GM12874 (cell line): ENCODE data around the gene EFCAB11.

Experiments
- TF ChIP-seq, protein P1 (sequence below): IDR thresholded peaks from 2 replicates; pipeline ENCODE4 v1.5.1; 2011; ENCODE audit warnings: low read depth, mild to moderate bottlenecking, control low read depth, low read length, moderate library complexity; ENCODE audit not compliant: insufficient read depth

Gene EFCAB11

GRCh38 chr14:89900802-89901201 is 53.7 kb downstream of the EFCAB11 start:
- TF ChIP-seq, protein P1, sequence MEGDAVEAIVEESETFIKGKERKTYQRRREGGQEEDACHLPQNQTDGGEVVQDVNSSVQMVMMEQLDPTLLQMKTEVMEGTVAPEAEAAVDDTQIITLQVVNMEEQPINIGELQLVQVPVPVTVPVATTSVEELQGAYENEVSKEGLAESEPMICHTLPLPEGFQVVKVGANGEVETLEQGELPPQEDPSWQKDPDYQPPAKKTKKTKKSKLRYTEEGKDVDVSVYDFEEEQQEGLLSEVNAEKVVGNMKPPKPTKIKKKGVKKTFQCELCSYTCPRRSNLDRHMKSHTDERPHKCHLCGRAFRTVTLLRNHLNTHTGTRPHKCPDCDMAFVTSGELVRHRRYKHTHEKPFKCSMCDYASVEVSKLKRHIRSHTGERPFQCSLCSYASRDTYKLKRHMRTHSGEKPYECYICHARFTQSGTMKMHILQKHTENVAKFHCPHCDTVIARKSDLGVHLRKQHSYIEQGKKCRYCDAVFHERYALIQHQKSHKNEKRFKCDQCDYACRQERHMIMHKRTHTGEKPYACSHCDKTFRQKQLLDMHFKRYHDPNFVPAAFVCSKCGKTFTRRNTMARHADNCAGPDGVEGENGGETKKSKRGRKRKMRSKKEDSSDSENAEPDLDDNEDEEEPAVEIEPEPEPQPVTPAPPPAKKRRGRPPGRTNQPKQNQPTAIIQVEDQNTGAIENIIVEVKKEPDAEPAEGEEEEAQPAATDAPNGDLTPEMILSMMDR = no peak

DNA sequence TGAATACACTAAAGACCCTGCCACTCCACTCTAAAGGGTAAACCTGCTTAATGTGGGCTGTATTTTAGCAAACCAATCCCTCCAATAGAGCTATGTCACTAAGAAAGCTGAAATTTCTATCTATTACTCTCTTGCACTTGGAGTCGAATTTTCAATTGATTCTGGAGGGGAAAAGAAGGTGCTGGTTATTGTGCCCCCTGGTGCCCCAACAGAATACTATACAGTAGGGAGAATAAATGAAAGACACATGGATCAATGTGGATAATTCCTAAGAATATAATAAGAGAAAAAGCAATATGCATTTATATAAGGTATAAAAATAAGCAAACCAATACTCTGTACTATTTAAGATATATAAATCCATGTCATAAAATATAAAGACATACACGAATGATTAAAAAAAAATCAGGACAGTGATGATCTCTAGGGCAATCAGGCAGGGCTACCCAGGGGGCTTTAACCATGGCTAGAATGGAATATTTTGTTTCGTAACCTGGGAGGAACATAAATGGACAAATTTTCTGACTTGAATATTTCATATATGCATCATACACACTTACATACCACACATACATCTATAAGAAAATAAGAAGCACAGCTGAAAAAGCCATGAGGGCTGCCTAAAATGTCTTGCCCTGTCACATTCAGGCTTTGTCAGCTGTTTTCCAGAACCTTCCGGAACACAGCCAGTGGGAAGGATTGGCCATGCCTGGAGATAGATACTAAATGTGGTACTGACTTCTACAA is 54.4 kb downstream of the EFCAB11 start:
- TF ChIP-seq, protein P1 = peak; percentile 24; the same call in 1 of the 2 replicates

DNA sequence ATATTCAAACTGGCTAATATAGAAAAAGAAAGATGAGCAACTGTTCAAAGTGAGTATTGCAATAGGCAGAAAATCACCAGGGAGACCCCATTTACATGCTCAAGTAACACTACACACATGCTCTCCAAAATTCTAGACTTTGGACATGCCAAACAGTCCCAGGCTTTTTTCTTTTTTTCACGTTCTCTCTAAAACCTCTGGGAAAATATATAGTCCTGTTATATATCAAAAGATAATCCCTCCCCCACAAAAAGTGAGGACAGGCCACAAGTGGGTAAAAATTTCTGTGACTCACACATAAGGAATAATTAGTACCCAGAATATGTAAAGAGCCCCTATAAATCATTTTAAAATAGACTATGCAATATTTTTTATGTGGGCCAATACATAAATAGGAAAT is 55.2 kb downstream of the EFCAB11 start:
- TF ChIP-seq, protein P1 = no peak

- TF ChIP-seq, protein P1 = no peak
Measured at GRCh38 chr14:89892953-89893352, 61.6 kb downstream of the EFCAB11 start.

DNA sequence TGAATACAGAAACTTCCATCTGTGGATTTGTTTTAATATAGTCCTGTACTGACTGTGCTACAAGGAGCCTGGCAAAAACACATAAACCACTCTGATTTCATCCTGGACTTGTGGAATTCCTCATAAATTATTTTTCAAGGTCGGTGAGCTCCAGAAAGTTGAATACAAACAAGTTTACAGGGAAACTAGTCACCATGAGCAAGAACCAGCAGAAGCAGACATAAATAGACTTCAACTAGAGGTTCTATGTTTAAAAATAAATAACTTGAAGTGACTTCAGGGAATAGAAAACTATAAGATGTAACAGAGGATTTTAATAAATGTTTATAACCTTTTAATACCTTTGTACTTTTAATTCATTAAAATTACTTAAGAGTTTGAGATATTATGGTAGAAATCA is 63.5 kb downstream of the EFCAB11 start:
- TF ChIP-seq, protein P1 = no peak

DNA sequence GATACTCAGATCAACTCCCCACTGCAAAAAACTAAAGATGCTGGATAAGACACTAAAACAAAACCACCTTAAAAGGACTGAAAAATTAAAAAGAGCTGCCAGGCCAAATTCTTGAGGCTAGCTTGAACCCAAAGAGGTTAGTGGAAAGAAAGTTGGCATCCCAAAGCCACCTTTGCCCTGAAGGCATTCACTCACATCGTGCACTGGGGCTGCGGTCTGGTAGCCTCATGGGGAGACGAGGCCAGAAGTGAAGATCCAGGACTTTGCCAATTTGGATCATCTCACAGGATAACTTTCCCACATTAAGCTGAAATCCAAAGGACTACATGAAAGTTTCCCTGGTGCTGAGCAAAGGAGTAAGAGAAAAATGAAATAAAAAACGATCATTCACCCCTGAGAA is 63.9 kb downstream of the EFCAB11 start:
- TF ChIP-seq, protein P1 = no peak

DNA sequence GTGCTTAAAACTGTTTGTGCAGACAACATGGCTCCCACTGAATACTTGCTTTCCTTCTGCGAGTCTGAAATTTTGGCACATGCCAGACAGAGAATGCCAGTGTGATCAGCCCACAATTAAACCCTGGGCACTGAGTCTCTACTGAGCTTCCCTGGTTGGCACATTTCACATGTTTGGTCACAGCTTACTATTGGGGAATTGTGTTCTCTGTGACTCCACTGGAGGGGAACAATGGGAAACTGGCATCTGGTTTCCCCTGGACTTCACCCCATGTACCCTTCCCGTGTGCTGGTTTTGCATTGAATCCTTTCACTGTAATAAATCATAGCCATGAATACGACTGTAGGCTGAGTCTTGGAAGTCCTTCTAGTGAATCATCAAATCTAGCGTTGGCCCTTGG is 64.9 kb downstream of the EFCAB11 start:
- TF ChIP-seq, protein P1 = no peak
